ENCODE results near the gene PHKA2.

- no peak for TF ChIP-seq SUZ12 (IDR thresholded peaks at IDR 0.05; ENCODE audit: unreplicated experiment)
- TF ChIP-seq RCOR1 (conservative IDR thresholded peaks at IDR 0.05; ENCODE audit: low read depth, low read length): no peak
- no peak for TF ChIP-seq CTCF (IDR thresholded peaks at IDR 0.05 in 2 of 3, conservative IDR thresholded peaks at IDR 0.05 in 1 of 3; ENCODE audit: control insufficient read depth in 2 of 3, extremely low read depth in 1 of 3, insufficient read depth in 1 of 3, low read depth in 3 of 3, low read length in 3 of 3)
- TF ChIP-seq EZH2 (IDR thresholded peaks at IDR 0.05; ENCODE audit: borderline replicate concordance, control insufficient read depth, low read depth, low read length): no peak
- TF ChIP-seq SIN3A (IDR thresholded peaks at IDR 0.05; ENCODE audit: low read depth, low read length): no peak
- no peak for TF ChIP-seq NFYA (IDR thresholded peaks at IDR 0.05; ENCODE audit: borderline replicate concordance, low read depth, low read length)
Measured at GRCh38 chrX:18973527-18974192, 10.3 kb downstream of the PHKA2 start.

All from GM12878 (cell line).